ENCODE results near the gene THOC6. TPM values are rescaled to one million over a fixed set of nuclear protein-coding genes. Genes with fewer than 3 reads are reported as not detected.

Gene THOC6
- total RNA-seq, 1 donor from 2014 or later = 15.7 TPM

GRCh38 chr16:3021449-3022207, 2.2 kb upstream of the THOC6 start:
- peaks cover 7 to 16% (median 11%) of the 10 kb centered on the region in 3 donors for H3K36me3 ChIP-seq (ENCODE audit: control insufficient read depth in 3 of 3, insufficient read depth in 3 of 3, low read length in 3 of 3)
- peak overlapping the region; percentile 97 for H3K27ac ChIP-seq (ENCODE audit: low read depth, low read length)
- peak overlapping the region; percentile 60 to 85 (median 81) for H3K4me3 ChIP-seq (ENCODE audit: low read length in 3 of 3)
- no peaks in the 10 kb centered on the region for H3K9me3 ChIP-seq (ENCODE audit: control insufficient read depth in 3 of 3, low read length in 3 of 3)
- H3K4me1 ChIP-seq (ENCODE audit: control insufficient read depth in 3 of 3, insufficient read depth in 3 of 3, low read length in 3 of 3) = peaks cover 35 to 48% (median 38%) of the 10 kb centered on the region in 3 donors
- peaks cover 9 to 14% (median 12%) of the 10 kb centered on the region in 3 donors for H3K27me3 ChIP-seq (ENCODE audit: control insufficient read depth in 3 of 3, insufficient read depth in 3 of 3, low read length in 3 of 3)
- peak overlapping the region; percentile 65 to 95 (median 82) for H3K9ac ChIP-seq (ENCODE audit: low read depth in 1 of 3, low read length in 3 of 3)

GRCh38 chr16:3022208-3022683, 1.6 kb upstream of the THOC6 start:
- Histone ChIP-seq H3K9me3 (ENCODE audit: control insufficient read depth in 3 of 3, low read length in 3 of 3) (no peaks in the 10 kb centered on the region), H3K36me3 (ENCODE audit: control insufficient read depth in 3 of 3, insufficient read depth in 3 of 3, low read length in 3 of 3) (peaks cover 14 to 22% (median 16%) of the 10 kb centered on the region in 3 donors), H3K9ac (ENCODE audit: low read depth in 1 of 3, low read length in 3 of 3) (peak overlapping the region; percentile 85 to 95 (median 89)), H3K4me3 (ENCODE audit: low read length in 3 of 3) (peak overlapping the region; percentile 85 to 96 (median 92)), H3K4me1 (ENCODE audit: control insufficient read depth in 3 of 3, insufficient read depth in 3 of 3, low read length in 3 of 3) (peaks cover 35 to 48% (median 38%) of the 10 kb centered on the region in 3 donors), H3K27me3 (ENCODE audit: control insufficient read depth in 3 of 3, insufficient read depth in 3 of 3, low read length in 3 of 3) (peaks cover 8 to 12% (median 9%) of the 10 kb centered on the region in 3 donors), H3K27ac (ENCODE audit: low read depth, low read length) (peak overlapping the region; percentile 97)

- peaks cover 8 to 9% (median 9%) of the 10 kb centered on the region in 3 donors for H3K27me3 ChIP-seq (ENCODE audit: control insufficient read depth in 3 of 3, insufficient read depth in 3 of 3, low read length in 3 of 3)
- peak overlapping the region; percentile 97 for H3K27ac ChIP-seq (ENCODE audit: low read depth, low read length)
- H3K9ac ChIP-seq (ENCODE audit: low read depth in 1 of 3, low read length in 3 of 3) = peak overlapping the region; percentile 85 to 95 (median 89)
- no peaks in the 10 kb centered on the region for H3K9me3 ChIP-seq (ENCODE audit: control insufficient read depth in 3 of 3, low read length in 3 of 3)
- H3K36me3 ChIP-seq (ENCODE audit: control insufficient read depth in 3 of 3, insufficient read depth in 3 of 3, low read length in 3 of 3) = peaks cover 14 to 23% (median 19%) of the 10 kb centered on the region in 3 donors
- H3K4me1 ChIP-seq (ENCODE audit: control insufficient read depth in 3 of 3, insufficient read depth in 3 of 3, low read length in 3 of 3) = peaks cover 35 to 47% (median 38%) of the 10 kb centered on the region in 3 donors
- H3K4me3 ChIP-seq (ENCODE audit: low read length in 3 of 3) = peak overlapping the region; percentile 85 to 96 (median 92)
These were observed 986 bp upstream of the THOC6 start for GRCh38 chr16:3022684-3023414.

GRCh38 chr16:3023415-3023668, 493 bp upstream of the THOC6 start:
- Histone ChIP-seq H3K9ac (ENCODE audit: low read depth in 1 of 3, low read length in 3 of 3) (peak overlapping the region; percentile 85 to 95 (median 89)), H3K4me1 (ENCODE audit: control insufficient read depth in 3 of 3, insufficient read depth in 3 of 3, low read length in 3 of 3) (peaks cover 33 to 43% (median 38%) of the 10 kb centered on the region in 3 donors), H3K9me3 (ENCODE audit: control insufficient read depth in 3 of 3, low read length in 3 of 3) (no peaks in the 10 kb centered on the region), H3K27me3 (ENCODE audit: control insufficient read depth in 3 of 3, insufficient read depth in 3 of 3, low read length in 3 of 3) (peaks cover 4% of the 10 kb centered on the region in 3 donors), H3K4me3 (ENCODE audit: low read length in 3 of 3) (peak overlapping the region; percentile 85 to 96 (median 92)), H3K36me3 (ENCODE audit: control insufficient read depth in 3 of 3, insufficient read depth in 3 of 3, low read length in 3 of 3) (peaks cover 14 to 23% (median 19%) of the 10 kb centered on the region in 3 donors), H3K27ac (ENCODE audit: low read depth, low read length) (peak overlapping the region; percentile 97)

DNA sequence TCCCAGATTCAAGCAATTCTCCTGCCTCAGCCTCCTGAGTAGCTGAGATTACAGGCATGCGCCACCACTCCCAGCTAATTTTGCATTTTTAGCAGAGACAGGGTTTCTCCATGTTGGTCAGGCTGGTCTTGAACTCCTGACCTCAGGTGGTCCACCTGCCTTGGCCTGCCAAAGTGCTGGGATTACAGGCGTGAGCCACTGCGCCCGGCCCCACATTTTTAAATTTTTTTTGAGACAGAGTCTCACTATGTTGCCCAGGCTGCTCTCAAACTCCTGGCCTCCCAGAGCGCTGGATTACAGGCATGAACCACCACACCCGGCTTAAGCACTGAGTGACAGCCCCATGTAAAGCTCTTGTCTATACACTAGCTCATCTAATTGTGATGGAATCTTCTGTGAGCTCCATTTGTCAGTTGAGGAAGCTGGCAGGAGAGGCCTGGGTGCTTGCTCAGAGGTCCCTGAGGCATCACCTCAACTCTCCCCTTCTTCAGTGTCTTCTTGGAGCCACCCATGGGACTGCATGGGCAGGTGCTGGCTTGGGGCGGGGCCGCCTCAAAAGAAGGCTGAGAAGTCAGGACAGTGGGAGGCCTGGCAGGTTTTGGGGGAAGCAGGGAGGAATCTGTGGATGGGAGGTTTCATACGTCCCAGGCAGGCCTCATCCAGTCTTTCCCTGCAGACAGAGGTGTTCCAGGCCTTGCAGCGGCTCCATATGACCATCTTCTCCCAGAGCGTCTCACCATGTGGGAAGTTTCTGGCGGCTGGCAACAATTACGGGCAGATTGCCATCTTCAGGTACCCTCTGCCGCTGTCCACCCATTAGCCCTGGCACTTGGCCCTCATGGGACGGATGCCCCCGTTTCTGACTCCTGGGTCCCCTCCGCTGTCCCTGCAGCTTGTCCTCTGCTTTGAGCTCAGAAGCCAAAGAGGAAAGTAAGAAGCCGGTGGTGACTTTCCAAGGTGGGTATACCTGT, 1.5 kb downstream of the THOC6 start:
- Histone ChIP-seq H3K4me3 (ENCODE audit: low read length in 3 of 3) (no peak overlapping the region), H3K9me3 (ENCODE audit: control insufficient read depth in 3 of 3, low read length in 3 of 3) (no peaks in the 10 kb centered on the region), H3K27ac (ENCODE audit: low read depth, low read length) (no peak overlapping the region), H3K9ac (ENCODE audit: low read depth in 1 of 3, low read length in 3 of 3) (no peak overlapping the region), H3K4me1 (ENCODE audit: control insufficient read depth in 3 of 3, insufficient read depth in 3 of 3, low read length in 3 of 3) (peaks cover 34 to 50% (median 40%) of the 10 kb centered on the region in 3 donors), H3K27me3 (ENCODE audit: control insufficient read depth in 3 of 3, insufficient read depth in 3 of 3, low read length in 3 of 3) (peaks cover 18 to 19% (median 19%) of the 10 kb centered on the region in 3 donors), H3K36me3 (ENCODE audit: control insufficient read depth in 3 of 3, insufficient read depth in 3 of 3, low read length in 3 of 3) (peaks cover 14 to 23% (median 19%) of the 10 kb centered on the region in 3 donors)

GRCh38 chr16:3026003-3026378, 2.2 kb downstream of the THOC6 start:
- peaks cover 30 to 46% (median 38%) of the 10 kb centered on the region in 3 donors for H3K4me1 ChIP-seq (ENCODE audit: control insufficient read depth in 3 of 3, insufficient read depth in 3 of 3, low read length in 3 of 3)
- H3K36me3 ChIP-seq (ENCODE audit: control insufficient read depth in 3 of 3, insufficient read depth in 3 of 3, low read length in 3 of 3) = peaks cover 14 to 23% (median 19%) of the 10 kb centered on the region in 3 donors
- no peaks in the 10 kb centered on the region for H3K9me3 ChIP-seq (ENCODE audit: control insufficient read depth in 3 of 3, low read length in 3 of 3)
- H3K27me3 ChIP-seq (ENCODE audit: control insufficient read depth in 3 of 3, insufficient read depth in 3 of 3, low read length in 3 of 3) = peaks cover 23 to 25% (median 25%) of the 10 kb centered on the region in 3 donors
- no peak overlapping the region for H3K9ac ChIP-seq (ENCODE audit: low read depth in 1 of 3, low read length in 3 of 3)
- no peak overlapping the region for H3K27ac ChIP-seq (ENCODE audit: low read depth, low read length)
- H3K4me3 ChIP-seq (ENCODE audit: low read length in 3 of 3) = no peak overlapping the region

GRCh38 chr16:3026609-3027488, 3.0 kb downstream of the THOC6 start:
- H3K27ac ChIP-seq (ENCODE audit: low read depth, low read length) = no peak overlapping the region
- H3K9me3 ChIP-seq (ENCODE audit: control insufficient read depth in 3 of 3, low read length in 3 of 3) = no peaks in the 10 kb centered on the region
- peaks cover 22 to 38% (median 33%) of the 10 kb centered on the region in 3 donors for H3K4me1 ChIP-seq (ENCODE audit: control insufficient read depth in 3 of 3, insufficient read depth in 3 of 3, low read length in 3 of 3)
- H3K36me3 ChIP-seq (ENCODE audit: control insufficient read depth in 3 of 3, insufficient read depth in 3 of 3, low read length in 3 of 3) = peaks cover 14 to 20% (median 19%) of the 10 kb centered on the region in 3 donors
- H3K9ac ChIP-seq (ENCODE audit: low read depth in 1 of 3, low read length in 3 of 3) = peak overlapping the region in 1 of 3 donors; percentile 40
- H3K4me3 ChIP-seq (ENCODE audit: low read length in 3 of 3) = no peak overlapping the region
- H3K27me3 ChIP-seq (ENCODE audit: control insufficient read depth in 3 of 3, insufficient read depth in 3 of 3, low read length in 3 of 3) = peaks cover 26 to 31% (median 27%) of the 10 kb centered on the region in 3 donors

DNA sequence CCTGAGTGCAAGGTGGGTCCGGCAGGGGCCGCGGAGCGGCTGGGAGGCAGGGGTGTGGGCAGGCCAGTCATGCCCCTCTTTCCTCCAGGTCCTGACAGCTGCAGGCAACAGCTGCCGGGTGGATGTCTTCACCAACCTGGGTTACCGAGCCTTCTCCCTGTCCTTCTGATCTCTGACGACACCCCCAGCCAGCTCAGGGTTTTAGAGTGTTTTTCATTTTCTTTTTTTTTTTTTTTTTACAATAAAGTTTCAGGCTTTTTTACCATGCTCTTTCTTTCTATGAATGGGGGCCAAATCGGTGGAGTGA, 3.6 kb downstream of the THOC6 start:
- H3K9me3 ChIP-seq (ENCODE audit: control insufficient read depth in 3 of 3, low read length in 3 of 3) = no peaks in the 10 kb centered on the region
- H3K4me3 ChIP-seq (ENCODE audit: low read length in 3 of 3) = no peak overlapping the region
- peaks cover 14 to 19% (median 19%) of the 10 kb centered on the region in 3 donors for H3K36me3 ChIP-seq (ENCODE audit: control insufficient read depth in 3 of 3, insufficient read depth in 3 of 3, low read length in 3 of 3)
- peak overlapping the region in 1 of 3 donors; percentile 40 for H3K9ac ChIP-seq (ENCODE audit: low read depth in 1 of 3, low read length in 3 of 3)
- H3K27me3 ChIP-seq (ENCODE audit: control insufficient read depth in 3 of 3, insufficient read depth in 3 of 3, low read length in 3 of 3) = peaks cover 29 to 36% (median 29%) of the 10 kb centered on the region in 3 donors
- peaks cover 16 to 33% (median 27%) of the 10 kb centered on the region in 3 donors for H3K4me1 ChIP-seq (ENCODE audit: control insufficient read depth in 3 of 3, insufficient read depth in 3 of 3, low read length in 3 of 3)
- H3K27ac ChIP-seq (ENCODE audit: low read depth, low read length) = no peak overlapping the region
